Heart left ventricle (tissue), 13 donors: ENCODE measurements around the gene AURKAIP1.

Experiments used
- POLR2A ChIP-seq, 2 donors: fragments of 450-650 bp; IDR thresholded peaks; one replicate each; pipeline ENCODE4 v1.6.1; 2017; ENCODE audit warnings: antibody characterized with exemption in 2 of 2, mild to moderate bottlenecking in 2 of 2, moderate library complexity in 2 of 2
- TF ChIP-seq, protein P1 (sequence below), 12 donors: fragments of 200-600 bp; sonication (generic) in 4 of 12; IDR thresholded peaks; one replicate each; pipeline versions ENCODE4 v1.5.0 to v1.8.0; 2018 to 2022; ENCODE audit warnings: antibody characterized with exemption in 12 of 12, mild to moderate bottlenecking in 5 of 12
- donor health status: ischemic (EF 13 %, LVEDD 7.1; RV severe dilation, severe dysfunction).
- donor health status: DM: no; HTN: yes; CAD: no.
- donor health status: DM: no; HTN: no; CAD: no.
- donor health status: ischemic (EF 25% LVEDD 6.9; RV normal size, moderate dysfunction).
- donor health status: ischemic (EF 25% LVEDD 5.7; RV mildly dilated, moderate dysfunction).
- donor health status: ischemic (EF 35%, LVEDD 5.7; RV mildly dilated, moderate dysfunction).
- donor health status: nonischemic (EF 11% LVEDD 7.7; RV severe dilation, severe dysfunction).
- donor health status: DM: yes; HTN: yes; CAD: no.
- donor health status: PGD.
- donor health status: ischemic (EF 29% LVEDD 5.4; RV normal size, mild dysfunction).
- donor health status: nonischemic (EF 23%, LVEDD 6.1; RV moderate dilation, normal function).

DNA sequence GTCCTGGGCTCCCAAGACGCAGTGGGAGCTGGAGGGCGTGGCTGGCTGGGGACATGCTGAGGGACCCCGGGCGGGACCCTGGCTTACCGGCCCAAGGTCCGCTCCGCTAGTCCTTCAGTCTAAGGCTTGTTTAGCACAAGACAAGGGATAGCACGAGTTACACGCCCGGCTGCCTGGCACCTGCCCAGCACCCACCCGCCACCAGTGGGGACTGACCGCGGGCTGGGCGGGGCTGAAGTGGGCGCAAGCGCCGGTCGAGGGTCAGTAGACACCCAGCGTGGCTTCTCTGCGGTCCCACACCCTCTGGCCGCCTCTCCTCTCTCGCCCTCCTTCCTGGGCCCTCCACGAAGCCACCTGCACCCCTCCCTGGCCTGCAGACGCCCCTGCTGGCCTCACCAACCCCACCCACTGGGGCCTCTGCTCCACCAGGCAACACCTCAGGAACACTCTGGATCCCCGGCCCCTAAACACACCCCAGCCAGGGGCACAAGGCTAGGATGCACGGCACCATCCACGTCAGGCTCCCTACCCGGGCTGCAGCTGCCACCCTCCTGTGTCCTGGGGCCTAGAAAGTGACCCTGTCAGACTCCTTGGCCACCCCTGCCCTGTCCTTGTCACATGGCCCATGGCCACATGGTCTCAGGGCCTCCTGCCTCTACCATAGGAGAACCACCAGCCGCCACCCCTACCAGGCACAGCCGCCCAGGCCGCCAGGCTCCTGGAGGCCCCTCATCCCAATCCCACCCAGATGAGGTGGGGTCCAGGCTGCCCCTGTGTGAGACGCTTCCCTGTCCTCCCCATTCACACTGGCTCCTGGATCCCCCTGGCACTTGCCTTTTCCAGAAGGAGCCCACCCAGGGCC, 37.8 kb downstream of the AURKAIP1 start:
- TF ChIP-seq POLR2A (IDR thresholded peaks at IDR 0.05), result no peak
- TF ChIP-seq, protein P1, sequence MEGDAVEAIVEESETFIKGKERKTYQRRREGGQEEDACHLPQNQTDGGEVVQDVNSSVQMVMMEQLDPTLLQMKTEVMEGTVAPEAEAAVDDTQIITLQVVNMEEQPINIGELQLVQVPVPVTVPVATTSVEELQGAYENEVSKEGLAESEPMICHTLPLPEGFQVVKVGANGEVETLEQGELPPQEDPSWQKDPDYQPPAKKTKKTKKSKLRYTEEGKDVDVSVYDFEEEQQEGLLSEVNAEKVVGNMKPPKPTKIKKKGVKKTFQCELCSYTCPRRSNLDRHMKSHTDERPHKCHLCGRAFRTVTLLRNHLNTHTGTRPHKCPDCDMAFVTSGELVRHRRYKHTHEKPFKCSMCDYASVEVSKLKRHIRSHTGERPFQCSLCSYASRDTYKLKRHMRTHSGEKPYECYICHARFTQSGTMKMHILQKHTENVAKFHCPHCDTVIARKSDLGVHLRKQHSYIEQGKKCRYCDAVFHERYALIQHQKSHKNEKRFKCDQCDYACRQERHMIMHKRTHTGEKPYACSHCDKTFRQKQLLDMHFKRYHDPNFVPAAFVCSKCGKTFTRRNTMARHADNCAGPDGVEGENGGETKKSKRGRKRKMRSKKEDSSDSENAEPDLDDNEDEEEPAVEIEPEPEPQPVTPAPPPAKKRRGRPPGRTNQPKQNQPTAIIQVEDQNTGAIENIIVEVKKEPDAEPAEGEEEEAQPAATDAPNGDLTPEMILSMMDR (IDR thresholded peaks at IDR 0.05), result no peak
